Neutrophil (primary cell): ENCODE results near the gene FCRL6.

Experiments used
- H3K27ac ChIP-seq: fragments of 200-600 bp; sonication (generic); 2 replicates; pipeline ENCODE4 v1.5.1; 2016; ENCODE audit warnings: mild to moderate bottlenecking, moderate library complexity
- H3K27me3 ChIP-seq: fragments of 200-600 bp; sonication (generic); 2 replicates; pipeline ENCODE4 v1.6.0; 2016; ENCODE audit warnings: mild to moderate bottlenecking
- H3K36me3 ChIP-seq: fragments of 200-600 bp; sonication (generic); 2 replicates; pipeline ENCODE4 v1.5.1; 2017
- H3K4me1 ChIP-seq, 2 experiments: fragments of 200-600 bp in 1 of 2; sonication (generic) in 1 of 2; 1 replicate in 1 of 2; 2 replicates in 1 of 2; pipeline versions ENCODE4 v1.5.1 to v1.6.1; 2013 to 2016; ENCODE audit warnings: low read depth in 1 of 2, low read length in 1 of 2, mild to moderate bottlenecking in 1 of 2, moderate library complexity in 1 of 2; ENCODE audit not compliant: control insufficient read depth in 1 of 2, insufficient read depth in 1 of 2
- H3K4me3 ChIP-seq, 2 experiments: fragments of 200-600 bp in 1 of 2; sonication (generic) in 1 of 2; 1 replicate in 1 of 2; 2 replicates in 1 of 2; pipeline ENCODE4 v1.5.1; 2013 to 2016; ENCODE audit warnings: low read depth in 1 of 2, low read length in 1 of 2, mild to moderate bottlenecking in 1 of 2, moderate library complexity in 1 of 2
- H3K9me3 ChIP-seq: fragments of 200-600 bp; sonication (generic); 2 replicates; pipeline ENCODE4 v1.5.1; 2016
- TF ChIP-seq, protein P1 (sequence below): fragments of 200-600 bp; sonication (generic); IDR thresholded peaks from 2 replicates; pipeline ENCODE4 v1.5.1; 2016; ENCODE audit warnings: antibody characterized with exemption

FCRL6 gene

DNA sequence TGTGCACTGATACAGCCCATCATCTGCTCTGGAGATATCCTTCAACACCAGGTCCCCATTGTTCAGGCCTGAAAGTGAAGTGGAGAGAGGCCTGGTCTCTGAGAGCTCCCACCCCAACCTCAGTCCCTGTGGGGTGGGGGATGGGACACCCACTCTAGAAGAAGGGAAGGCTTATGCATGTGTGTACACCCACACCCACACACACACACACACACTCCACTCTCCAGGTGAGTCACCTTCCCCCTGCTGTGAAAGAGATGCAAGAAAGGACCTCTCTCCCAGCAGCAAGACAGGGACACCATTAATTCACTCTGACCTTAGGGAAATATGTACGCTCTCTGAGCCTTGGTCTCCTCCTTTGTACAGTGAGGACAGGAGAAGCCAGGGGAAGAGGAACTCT, 54.4 kb downstream of the FCRL6 start:
- H3K9me3 ChIP-seq, result no peaks in the 10 kb centered on the region
- TF ChIP-seq, protein P1, sequence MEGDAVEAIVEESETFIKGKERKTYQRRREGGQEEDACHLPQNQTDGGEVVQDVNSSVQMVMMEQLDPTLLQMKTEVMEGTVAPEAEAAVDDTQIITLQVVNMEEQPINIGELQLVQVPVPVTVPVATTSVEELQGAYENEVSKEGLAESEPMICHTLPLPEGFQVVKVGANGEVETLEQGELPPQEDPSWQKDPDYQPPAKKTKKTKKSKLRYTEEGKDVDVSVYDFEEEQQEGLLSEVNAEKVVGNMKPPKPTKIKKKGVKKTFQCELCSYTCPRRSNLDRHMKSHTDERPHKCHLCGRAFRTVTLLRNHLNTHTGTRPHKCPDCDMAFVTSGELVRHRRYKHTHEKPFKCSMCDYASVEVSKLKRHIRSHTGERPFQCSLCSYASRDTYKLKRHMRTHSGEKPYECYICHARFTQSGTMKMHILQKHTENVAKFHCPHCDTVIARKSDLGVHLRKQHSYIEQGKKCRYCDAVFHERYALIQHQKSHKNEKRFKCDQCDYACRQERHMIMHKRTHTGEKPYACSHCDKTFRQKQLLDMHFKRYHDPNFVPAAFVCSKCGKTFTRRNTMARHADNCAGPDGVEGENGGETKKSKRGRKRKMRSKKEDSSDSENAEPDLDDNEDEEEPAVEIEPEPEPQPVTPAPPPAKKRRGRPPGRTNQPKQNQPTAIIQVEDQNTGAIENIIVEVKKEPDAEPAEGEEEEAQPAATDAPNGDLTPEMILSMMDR, result no peak
- H3K4me3 ChIP-seq, result no peak overlapping the region
- no peak overlapping the region for H3K27ac ChIP-seq
- no peaks in the 10 kb centered on the region for H3K36me3 ChIP-seq
- H3K27me3 ChIP-seq, result peaks cover 22% of the 10 kb centered on the region
- peaks cover 12 to 15% of the 10 kb centered on the region in 2 experiments for H3K4me1 ChIP-seq

DNA sequence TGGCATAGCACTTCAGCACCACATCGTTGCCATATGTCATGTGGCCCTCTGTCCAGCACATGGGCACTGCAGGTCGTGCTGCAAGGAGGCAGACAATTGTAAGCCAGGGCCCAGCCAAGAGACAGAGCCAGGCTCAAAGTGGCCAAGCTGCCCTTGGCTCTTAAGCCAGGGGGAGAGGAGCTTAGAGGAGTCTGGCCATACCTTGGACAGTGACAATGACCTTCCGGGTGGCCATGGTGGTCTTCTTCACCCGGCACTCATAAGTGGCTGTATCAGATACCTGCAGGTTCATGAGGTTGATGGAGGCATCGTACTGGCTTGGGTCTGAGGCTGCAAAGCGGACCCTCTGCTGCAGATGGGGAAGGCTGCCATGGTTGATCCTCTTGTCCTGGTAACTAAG, 55.7 kb downstream of the FCRL6 start:
- no peaks in the 10 kb centered on the region for H3K9me3 ChIP-seq
- H3K27me3 ChIP-seq, result peaks cover 22% of the 10 kb centered on the region
- no peak overlapping the region for H3K4me3 ChIP-seq
- no peaks in the 10 kb centered on the region for H3K36me3 ChIP-seq
- TF ChIP-seq, protein P1, result no peak
- no peak overlapping the region for H3K27ac ChIP-seq
- H3K4me1 ChIP-seq, result peaks cover 12 to 15% of the 10 kb centered on the region in 2 experiments

DNA sequence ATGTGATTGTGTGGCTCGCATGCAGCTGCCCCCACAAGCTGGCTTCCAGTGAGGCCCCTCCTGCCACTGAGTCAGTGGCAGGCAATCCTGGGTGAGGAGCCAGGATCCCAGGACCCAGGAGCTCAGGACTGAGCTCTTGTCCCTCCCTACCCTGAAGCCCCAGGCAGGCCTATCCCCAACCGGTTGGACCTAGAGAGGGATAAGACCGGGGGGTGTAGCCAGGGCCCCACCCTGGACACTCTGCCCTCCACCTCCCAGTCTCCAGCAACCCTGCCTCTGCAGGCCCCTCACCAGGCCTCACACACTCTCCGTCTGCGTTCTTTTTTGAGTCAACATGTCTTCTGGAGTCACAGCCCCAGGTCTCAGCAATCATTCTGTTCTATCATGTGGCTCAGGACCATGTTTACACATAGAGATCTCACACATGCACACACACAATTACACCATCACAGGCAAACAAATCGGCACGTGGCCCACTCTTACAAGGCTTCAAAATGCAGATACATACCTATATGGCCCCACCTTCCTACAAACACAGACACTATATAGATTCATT, 57.7 kb downstream of the FCRL6 start:
- Histone ChIP-seq H3K4me1 (peaks cover 2 to 5% of the 10 kb centered on the region in 2 experiments), H3K27me3 (peaks cover 9% of the 10 kb centered on the region), H3K36me3 (no peaks in the 10 kb centered on the region), H3K9me3 (no peaks in the 10 kb centered on the region), H3K27ac (no peak overlapping the region), H3K4me3 (no peak overlapping the region)
- TF ChIP-seq, protein P1, result no peak

DNA sequence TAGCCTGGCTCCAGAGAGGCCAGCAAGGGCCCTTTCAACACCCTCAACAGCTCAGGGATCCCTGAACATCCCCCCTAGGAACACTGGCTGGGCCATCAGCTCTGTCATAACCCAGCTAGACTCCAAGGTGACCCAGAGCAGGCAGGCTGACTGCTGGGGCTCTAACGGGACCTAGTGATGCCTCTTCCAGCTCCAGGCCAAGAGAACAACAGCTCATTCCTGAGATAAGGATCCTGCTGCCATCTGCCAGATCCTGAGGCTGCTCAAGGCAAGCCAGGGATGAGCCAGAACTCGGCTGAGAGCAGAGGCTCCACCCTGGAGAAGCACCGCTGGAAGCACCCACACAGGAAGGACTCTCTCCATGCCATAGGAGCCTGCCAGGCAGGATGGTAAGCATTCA, 58.3 kb downstream of the FCRL6 start:
- TF ChIP-seq, protein P1, result no peak
- Histone ChIP-seq H3K27me3 (peaks cover 2% of the 10 kb centered on the region), H3K36me3 (no peaks in the 10 kb centered on the region), H3K9me3 (no peaks in the 10 kb centered on the region), H3K4me1 (no peaks in the 10 kb centered on the region), H3K4me3 (no peak overlapping the region), H3K27ac (no peak overlapping the region)

DNA sequence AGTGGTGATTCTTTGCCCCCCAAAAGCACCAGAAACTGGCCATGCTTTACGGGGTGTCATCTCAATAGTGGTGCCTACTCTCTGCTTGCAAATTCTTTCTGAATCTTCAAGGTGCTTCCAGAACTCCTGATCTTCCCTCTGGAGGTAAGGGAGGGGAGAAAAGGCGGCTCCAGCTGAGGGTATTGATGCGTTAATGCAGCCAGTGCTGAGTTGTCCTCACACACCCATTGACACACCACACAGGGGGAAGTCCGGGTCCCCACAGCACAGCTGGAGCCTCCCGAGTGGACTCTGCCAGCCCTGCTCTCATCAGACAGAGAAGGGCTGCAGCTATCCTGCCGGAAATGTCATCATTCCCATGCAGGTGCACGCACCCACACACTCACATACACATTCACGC, 59.1 kb downstream of the FCRL6 start:
- TF ChIP-seq, protein P1, result no peak
- Histone ChIP-seq H3K4me1 (no peaks in the 10 kb centered on the region), H3K27ac (no peak overlapping the region), H3K36me3 (no peaks in the 10 kb centered on the region), H3K4me3 (no peak overlapping the region), H3K9me3 (no peaks in the 10 kb centered on the region), H3K27me3 (peaks cover 3% of the 10 kb centered on the region)

DNA sequence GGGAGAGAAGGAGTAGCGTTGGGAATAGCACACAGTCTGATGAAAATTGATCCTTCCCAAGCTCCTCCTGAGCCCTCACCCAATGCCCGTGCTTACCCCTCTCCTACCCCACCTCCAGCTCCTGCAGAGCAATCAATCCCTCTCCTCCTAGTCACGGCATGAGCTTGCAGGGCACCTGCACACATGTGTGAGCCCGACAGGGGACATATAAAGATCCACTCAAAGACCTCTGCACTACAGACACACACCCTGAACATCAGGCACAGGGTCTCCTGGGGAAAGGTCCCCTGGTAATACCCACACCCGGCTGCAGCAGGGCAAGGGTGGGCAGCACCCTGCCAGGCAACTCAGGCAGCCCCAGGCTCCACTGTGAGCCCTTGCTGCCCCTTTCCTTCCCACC, 59.9 kb downstream of the FCRL6 start:
- no peaks in the 10 kb centered on the region for H3K9me3 ChIP-seq
- H3K4me3 ChIP-seq, result no peak overlapping the region
- no peaks in the 10 kb centered on the region for H3K4me1 ChIP-seq
- H3K27ac ChIP-seq, result no peak overlapping the region
- H3K36me3 ChIP-seq, result no peaks in the 10 kb centered on the region
- H3K27me3 ChIP-seq, result peaks cover 5% of the 10 kb centered on the region
- TF ChIP-seq, protein P1, result no peak
